GM12864 (cell line): ENCODE measurements around the gene BMPR1B.

ENCODE experiments used
- DNase-seq: peaks from one replicate; pipeline ENCODE4 v3.0.0-alpha.2; 2011; ENCODE audit warnings: low read depth
- H3K4me3 ChIP-seq: 2 replicates; pipeline ENCODE4 v1.5.1; 2011; ENCODE audit warnings: mild to moderate bottlenecking, low read depth, low read length, control low read depth
- CTCF ChIP-seq: IDR thresholded peaks from 2 replicates; pipeline ENCODE4 v1.5.1; 2011; ENCODE audit warnings: low read depth, mild to moderate bottlenecking, moderate library complexity, low read length, control low read depth, inconsistent platforms; ENCODE audit errors: missing control alignments

BMPR1B gene

DNA sequence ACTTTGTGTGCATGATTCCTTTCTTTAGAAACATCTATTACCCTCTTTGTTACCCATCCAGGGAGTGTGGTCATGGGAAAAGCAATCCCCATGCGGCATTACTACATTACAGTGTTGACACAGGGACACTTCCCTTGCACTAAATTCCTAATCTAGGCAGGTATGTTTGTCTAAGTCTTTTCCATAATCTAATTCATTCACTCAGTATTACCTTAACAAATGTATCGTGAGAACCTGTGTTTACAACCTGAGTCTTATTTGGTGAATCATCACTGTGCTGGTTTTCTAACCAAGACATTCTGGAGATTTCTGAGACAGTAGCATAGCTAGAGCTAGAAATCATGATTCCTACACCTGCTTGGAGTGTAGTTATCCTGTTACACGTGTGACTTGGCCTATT is 326.8 kb downstream of the BMPR1B start:
- no peak overlapping the region for H3K4me3 ChIP-seq
- DNase-seq = no peak
- no peak for TF ChIP-seq CTCF

GRCh38 chr4:95085124-95085833 is 327.5 kb downstream of the BMPR1B start:
- no peak for DNase-seq

DNA sequence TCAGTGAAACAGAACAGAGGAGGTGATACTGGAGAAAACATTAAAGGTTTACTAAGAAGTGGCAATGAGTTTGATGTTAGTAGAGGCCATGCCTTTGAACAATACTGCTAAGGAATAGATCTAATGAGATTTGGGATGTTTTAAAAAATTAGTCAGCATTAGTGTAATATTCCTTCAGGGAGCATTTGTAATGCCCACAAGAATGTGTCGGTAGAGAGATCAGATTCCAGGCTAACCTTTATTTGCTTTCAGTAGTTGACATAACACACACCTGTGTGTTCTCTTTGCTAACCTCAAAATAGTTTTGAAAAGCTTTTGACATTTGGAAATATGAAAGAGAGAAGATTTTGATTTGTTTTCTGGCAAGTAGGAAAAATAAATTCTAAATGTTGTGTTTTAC is 328.8 kb downstream of the BMPR1B start:
- TF ChIP-seq CTCF = no peak
- DNase-seq = no peak
- H3K4me3 ChIP-seq = no peak overlapping the region

More at GRCh38 chr4:95085124-95085833, 327.5 kb downstream of the BMPR1B start:
- no peak overlapping the region for H3K4me3 ChIP-seq
- no peak for TF ChIP-seq CTCF

GRCh38 chr4:95087657-95088455 is 330.1 kb downstream of the BMPR1B start:
- no peak for TF ChIP-seq CTCF
- H3K4me3 ChIP-seq = no peak overlapping the region
- no peak for DNase-seq

DNA sequence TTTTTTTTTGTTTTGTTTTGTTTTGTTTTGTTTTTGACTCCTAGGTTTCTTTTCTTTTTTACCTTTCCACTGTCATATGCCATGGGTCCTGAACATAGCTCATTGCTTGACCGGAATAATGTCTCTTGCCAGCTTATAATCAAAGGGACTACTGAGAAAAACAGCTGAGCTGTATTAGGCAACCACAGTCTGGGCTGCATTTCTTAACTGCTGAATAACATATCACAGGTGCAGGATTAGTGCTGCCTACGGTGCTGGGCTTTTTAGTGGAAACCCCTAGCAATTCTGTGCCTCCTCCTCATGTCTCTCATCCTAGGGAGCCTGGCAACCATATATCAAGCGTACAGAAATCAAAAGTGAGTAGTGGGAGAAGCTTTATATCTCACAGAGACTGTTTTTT is 333.5 kb downstream of the BMPR1B start:
- no peak for DNase-seq
- no peak for TF ChIP-seq CTCF
- H3K4me3 ChIP-seq = no peak overlapping the region

GRCh38 chr4:95092766-95093165 is 335.0 kb downstream of the BMPR1B start:
- no peak overlapping the region for H3K4me3 ChIP-seq
- no peak for DNase-seq
- no peak for TF ChIP-seq CTCF
